Measurements from ENCODE around the gene ARVCF.
A peak's percentile ranks its signal among the peaks of the same experiment; 100 is the strongest.

The ARVCF gene

DNA sequence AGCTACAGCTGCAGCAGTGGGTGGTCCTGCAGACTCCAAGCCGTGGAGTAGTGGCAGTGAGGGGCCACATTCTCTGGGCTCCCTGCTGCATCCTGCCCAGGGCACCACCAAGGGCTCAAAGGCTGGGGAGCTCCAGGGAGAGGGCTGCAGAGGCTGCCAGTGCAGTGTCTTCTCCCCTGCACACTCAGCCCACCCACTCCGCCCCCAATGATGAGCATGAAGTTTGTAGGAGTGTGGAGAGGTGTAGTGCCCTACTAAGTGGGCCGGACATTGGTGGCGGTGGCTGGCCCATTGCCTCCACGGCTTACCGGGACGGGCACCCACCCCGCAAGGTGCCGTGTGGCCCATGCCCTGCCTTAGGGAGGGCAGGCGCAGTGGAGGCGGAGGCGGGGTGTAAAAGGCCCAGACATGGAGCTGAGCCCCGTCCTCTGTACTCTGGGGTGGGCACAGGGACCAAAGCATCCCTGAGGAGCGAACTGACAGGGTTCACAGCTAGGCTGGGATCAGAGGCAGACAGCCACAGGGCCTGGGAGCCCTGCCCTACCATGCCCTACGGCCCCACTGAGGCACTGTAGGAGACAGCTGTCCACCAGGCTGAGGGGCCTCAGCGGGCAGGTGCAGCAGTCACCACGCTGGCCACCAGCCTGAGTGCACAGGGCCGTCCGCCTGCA lies 18.9 kb downstream of the ARVCF start:
- no peak for DNase-seq

GRCh38 chr22:19996694-19997384 lies 19.8 kb downstream of the ARVCF start:
- DNase-seq = no peak

DNA sequence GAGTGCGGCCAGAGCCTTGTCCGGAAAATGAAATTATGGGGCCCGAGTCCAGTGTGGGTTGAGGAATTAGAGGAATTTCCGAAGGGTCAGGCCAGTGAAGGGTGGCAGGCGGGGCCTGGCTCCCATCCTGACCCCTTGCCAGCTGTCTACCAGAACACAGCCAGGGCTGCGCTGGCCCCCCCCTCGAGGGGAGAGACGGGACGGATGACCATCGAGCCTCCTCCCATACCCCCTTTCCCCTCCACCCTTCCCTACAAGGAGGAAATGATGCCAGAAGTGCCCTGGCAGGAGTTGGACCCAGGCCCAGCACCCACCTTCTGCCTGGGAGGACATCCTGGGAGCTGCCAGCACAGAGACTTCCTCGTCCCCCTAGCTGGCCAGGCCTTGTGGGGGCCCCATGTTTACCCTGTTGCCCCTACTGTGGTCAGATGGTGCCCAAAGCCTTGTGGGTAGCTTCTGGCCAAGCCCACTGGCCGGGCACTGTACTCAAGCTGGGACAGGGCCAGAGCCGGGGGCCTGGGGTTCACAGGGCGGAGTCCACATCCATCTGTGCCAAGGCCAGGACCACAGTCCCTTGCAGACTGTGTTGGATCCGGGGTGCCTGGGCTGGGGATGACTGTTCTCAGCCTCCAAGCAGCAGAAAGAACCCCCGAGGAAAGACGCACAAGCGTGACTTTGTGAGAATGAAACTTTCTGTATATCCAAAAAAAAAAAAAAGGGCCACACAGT lies 20.8 kb downstream of the ARVCF start:
- no peak for DNase-seq

DNA sequence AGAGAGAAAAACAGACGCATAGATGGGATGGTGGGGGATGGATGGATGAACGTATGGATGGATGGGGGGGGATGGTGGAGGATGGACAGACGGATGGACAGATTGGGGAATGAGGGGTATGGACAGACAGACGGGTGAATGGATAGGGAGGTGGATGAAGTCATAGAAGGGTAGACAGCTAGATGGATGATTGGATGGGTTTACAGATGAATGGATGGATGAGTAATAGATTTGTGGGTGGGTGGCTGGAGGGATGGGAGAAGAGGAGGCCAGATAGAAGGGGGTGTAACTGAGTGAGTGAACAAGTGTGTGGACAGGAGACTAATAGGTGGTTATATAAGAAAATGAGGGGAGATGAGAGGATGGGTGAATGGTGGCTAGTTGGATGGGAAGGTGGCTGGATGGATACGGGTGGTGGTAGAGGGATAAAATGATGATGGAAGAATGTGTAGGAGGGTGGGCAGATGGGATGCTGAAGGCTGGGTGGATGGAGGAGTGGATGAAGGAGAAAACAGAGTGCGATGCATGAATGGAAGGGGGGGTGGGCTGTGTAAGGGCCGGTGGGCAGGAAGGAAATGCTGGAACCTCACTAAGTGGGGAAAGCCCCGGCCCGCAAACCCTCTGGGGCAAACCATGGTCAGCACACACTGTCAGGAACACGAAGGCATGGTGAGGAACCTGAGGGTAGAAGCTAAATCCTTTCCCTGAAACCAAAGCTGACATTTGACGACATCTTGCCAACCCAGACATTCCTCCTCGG lies 21.6 kb downstream of the ARVCF start:
- no peak for DNase-seq

DNA sequence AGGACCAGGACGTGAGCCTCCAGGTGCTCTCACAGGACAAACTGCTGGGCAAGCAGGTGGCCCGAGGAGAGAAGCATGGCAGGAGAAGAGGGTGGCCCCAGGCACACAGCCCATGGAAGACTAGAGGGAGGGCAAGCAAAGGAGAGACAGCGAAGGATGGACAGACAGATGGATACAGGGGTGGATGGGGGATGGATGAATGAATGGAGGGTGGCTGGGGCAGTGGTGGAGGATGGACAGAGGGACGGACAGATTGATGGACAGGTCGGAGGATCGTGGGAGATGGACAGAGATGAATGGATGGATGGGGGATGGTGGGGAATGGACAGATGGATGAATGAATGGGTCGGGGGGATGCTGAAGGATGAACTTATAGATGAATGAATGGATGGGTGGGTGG lies 22.7 kb downstream of the ARVCF start:
- DNase-seq = no peak

- DNase-seq = no peak
These were observed 23.7 kb downstream of the ARVCF start for GRCh38 chr22:19992921-19993355.

- DNase-seq = no peak
These were observed 24.1 kb downstream of the ARVCF start for GRCh38 chr22:19992481-19992911.

- DNase-seq = no peak
These were observed 24.8 kb downstream of the ARVCF start for GRCh38 chr22:19991645-19992451.

DNA sequence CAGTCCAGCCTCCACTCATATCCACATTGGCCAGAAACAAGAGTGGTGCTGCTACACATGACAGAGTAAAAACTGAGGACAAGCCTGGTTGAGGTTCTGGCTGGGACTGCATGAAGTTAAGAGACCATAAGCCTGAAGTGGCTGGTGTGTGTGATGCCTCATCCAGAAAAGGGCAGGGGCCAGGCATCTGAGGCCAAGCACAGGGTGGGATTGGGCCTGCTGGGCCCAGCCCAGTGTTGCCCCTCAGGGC lies 25.3 kb downstream of the ARVCF start:
- DNase-seq = no peak

- no peak for DNase-seq
These were observed 25.8 kb downstream of the ARVCF start for GRCh38 chr22:19990609-19991394.

GRCh38 chr22:19990188-19990587 lies 26.4 kb downstream of the ARVCF start:
- no peak for DNase-seq

DNA sequence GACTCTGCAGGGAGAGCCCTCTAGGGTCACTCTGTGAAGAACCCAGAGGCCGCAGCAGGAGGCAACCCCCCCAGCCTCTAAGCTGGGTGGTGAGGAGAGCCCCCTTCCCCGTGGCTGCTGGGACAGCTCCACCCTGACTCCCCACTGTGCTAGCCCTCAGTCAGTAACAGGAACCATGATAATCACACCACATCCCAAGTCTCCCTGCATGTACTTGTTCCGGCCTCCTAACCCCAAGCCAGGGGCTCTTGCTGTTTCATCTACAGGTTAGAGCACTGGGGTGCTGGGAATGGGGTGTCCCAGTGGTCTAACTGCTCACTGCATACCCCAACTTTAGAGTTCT lies 26.9 kb downstream of the ARVCF start:
- DNase-seq = no peak

DNA sequence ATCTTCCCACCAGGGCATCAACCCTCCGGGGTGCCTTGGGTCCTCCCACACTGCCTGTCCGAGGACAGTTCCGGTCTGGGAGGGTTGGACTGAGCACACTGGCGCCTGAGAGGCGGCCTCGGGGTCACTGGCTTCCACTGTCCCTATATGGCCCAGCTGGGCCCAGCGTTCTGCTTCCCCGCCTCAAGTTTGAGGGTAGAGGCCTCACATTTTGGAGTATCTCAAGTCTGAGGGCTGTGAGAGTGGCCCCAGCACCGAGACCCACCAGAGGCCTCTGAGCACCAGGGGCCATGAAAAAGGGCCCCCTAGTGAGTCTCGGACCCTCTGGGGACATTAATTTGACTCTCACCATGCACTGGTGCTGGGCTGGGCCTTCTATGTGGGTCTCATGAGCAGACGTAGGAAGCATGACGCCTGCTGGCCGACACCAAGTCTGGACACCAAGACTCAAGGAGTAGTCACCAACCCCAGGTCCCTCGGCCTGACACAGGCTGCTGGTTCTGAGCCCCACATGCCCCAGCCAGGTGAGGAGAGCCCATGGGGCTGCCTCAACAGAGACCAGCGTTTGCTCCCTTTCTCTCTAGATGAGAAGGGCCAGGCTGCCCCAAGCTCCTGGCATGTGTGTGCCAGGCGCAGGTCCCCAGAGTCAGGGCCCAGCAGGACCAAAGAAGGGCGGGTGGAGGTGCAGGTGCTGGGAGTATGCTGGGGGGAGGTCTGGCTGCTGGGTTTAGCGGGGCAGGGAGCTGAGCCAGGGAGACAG lies 27.5 kb downstream of the ARVCF start:
- DNase-seq = no peak

- DNase-seq = no peak
These were observed 28.3 kb downstream of the ARVCF start for GRCh38 chr22:19988331-19988808.

DNA sequence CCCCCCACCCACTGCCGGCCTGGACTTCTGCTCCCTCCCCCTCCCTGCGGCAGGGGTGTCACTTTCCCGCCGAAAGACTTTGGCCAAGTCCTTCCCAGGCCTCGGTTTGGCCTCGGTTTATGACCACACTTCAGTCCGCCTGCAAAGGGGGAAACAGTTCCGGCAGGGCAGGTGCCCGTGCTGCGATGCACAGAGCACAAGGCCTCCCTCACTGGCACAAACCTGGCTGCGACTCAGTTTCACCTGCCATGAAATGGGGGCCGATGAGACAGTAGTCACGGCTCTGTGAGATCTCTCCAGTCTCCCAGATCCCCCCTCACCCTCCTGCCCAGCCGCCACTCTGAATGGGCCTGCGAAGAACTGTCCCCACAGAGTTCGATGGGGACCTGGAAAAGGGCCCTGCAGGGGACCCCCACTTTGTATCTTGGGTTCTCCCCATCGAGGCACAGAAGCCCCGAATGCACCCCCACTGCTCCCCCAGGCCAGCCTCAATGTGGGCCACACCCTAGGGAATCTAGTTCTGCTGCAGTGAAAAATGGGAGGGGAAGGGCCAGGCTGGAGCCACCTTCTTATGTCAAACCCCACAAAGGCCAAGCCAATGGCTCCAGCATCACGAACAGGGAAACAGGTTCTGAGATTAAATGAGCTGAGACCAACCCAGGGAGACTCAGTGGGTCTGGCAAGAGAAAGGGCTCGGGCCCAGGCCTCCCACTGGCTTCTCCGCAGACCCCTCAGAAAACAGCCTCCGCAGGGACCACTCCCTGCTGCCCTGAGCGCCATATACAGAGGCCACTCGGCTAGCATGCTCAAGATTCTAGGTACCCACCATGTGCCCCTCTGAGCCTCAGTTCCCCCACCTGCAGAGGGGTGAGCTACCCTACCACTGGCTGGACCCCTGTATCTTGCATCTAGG lies 29.0 kb downstream of the ARVCF start:
- no peak for DNase-seq

- peak; percentile 56 for DNase-seq
These were observed 29.9 kb downstream of the ARVCF start for GRCh38 chr22:19986410-19987341.

DNA sequence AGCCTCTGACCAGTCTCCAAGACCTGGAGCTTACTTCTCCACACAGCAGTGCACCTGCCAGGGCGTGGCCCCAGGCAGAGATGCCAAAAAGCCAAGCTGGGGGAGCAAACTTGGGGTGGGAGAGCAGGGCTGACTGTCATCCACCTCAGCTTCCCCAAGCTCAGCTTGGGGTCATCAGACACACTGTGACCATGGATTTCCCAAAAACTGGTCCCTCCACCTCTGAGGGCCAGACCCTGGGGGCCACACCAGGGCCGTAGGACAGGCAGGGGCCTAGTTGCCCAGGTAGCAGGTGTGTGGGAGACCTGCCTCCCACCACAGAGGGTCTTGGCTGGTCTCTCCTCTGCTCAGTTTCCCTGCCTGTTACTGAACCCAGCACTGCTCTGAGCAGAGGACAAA lies 30.6 kb downstream of the ARVCF start:
- no peak for DNase-seq
